WTC11 (cell line): Measurements from ENCODE around the gene RANBP10. TPM values are rescaled to one million over a fixed set of nuclear protein-coding genes. Genes with fewer than 3 reads are reported as not detected.

Experiments used
- ATAC-seq: fragments of 200-7000 bp; cut with Tn5 transposase; 2 replicates; pipeline ENCODE4 v1.10.0; 2021; ENCODE audit warnings: mild to moderate bottlenecking, moderate library complexity
- CTCF ChIA-PET: fragments of 300-600 bp; sonication (Branson Sonifier 250); formaldehyde crosslinking; loops from one replicate; lab custom pipeline; 2021; ENCODE audit warnings: antibody characterized with exemption; lab: Charles Lee
- POLR2A ChIA-PET: fragments of 350-600 bp; sonication (Branson Sonifier 250); formaldehyde crosslinking; loops from one replicate; lab custom pipeline; 2021; ENCODE audit warnings: antibody characterized with exemption; lab: Charles Lee
- DNase-seq: peaks from one replicate; pipeline ENCODE4 v3.0.0; 2021; ENCODE audit warnings: low spot score
- H3K27ac Mint-ChIP-seq: 2 replicates; pipeline ENCODE4 v1.8.0; 2021; ENCODE audit warnings: mixed read lengths
- H3K27me3 Mint-ChIP-seq: 2 replicates; pipeline ENCODE4 v1.8.0; 2021; ENCODE audit warnings: low read depth, mild to moderate bottlenecking, moderate library complexity, mixed read lengths
- H3K36me3 Mint-ChIP-seq: 2 replicates; pipeline ENCODE4 v1.8.0; 2021; ENCODE audit warnings: mixed read lengths
- H3K4me1 Mint-ChIP-seq: 2 replicates; pipeline ENCODE4 v1.8.0; 2022; ENCODE audit warnings: mixed read lengths
- H3K4me3 Mint-ChIP-seq: 2 replicates; pipeline ENCODE4 v1.8.0; 2021; ENCODE audit warnings: mild to moderate bottlenecking, moderate library complexity, mixed read lengths
- H3K9me3 Mint-ChIP-seq: 2 replicates; pipeline ENCODE4 v1.8.0; 2021; ENCODE audit warnings: mixed read lengths
- ATF3 ChIP-seq: sonication (generic); formaldehyde crosslinking; conservative IDR thresholded peaks from 2 replicates; pipeline ENCODE4 v1.8.1; 2022; ENCODE audit warnings: mild to moderate bottlenecking, missing genetic modification reagents
- ELF4 ChIP-seq: sonication (generic); formaldehyde crosslinking; IDR thresholded peaks from 2 replicates; pipeline ENCODE4 v1.8.1; 2022; ENCODE audit warnings: low read depth, mild to moderate bottlenecking, moderate library complexity, missing genetic modification reagents
- ESRRA ChIP-seq: sonication (generic); formaldehyde crosslinking; IDR thresholded peaks from 2 replicates; pipeline ENCODE4 v1.8.1; 2022; ENCODE audit warnings: mild to moderate bottlenecking, missing genetic modification reagents, borderline replicate concordance
- ETV6 ChIP-seq: sonication (generic); formaldehyde crosslinking; IDR thresholded peaks from 2 replicates; pipeline ENCODE4 v1.8.1; 2022; ENCODE audit warnings: mild to moderate bottlenecking, missing genetic modification reagents
- FOXK1 ChIP-seq: sonication (generic); formaldehyde crosslinking; IDR thresholded peaks from 2 replicates; pipeline ENCODE4 v1.8.0; 2022; ENCODE audit warnings: mild to moderate bottlenecking, moderate library complexity, missing genetic modification reagents
- IRF1 ChIP-seq: sonication (generic); formaldehyde crosslinking; IDR thresholded peaks from 2 replicates; pipeline ENCODE4 v1.8.0; 2023; ENCODE audit warnings: missing genetic modification reagents
- IRF2 ChIP-seq: sonication (generic); formaldehyde crosslinking; IDR thresholded peaks from 2 replicates; pipeline ENCODE4 v1.8.0; 2022; ENCODE audit warnings: low read depth, missing genetic modification reagents, borderline replicate concordance
- JUN ChIP-seq: sonication (generic); formaldehyde crosslinking; IDR thresholded peaks from 2 replicates; pipeline ENCODE4 v1.8.0; 2023; ENCODE audit warnings: mild to moderate bottlenecking, missing genetic modification reagents
- KAT7 ChIP-seq: sonication (generic); formaldehyde crosslinking; IDR thresholded peaks from 2 replicates; pipeline ENCODE4 v1.8.1; 2023; ENCODE audit warnings: missing genetic modification reagents, mild to moderate bottlenecking, borderline replicate concordance
- MAX ChIP-seq: sonication (generic); formaldehyde crosslinking; IDR thresholded peaks from 2 replicates; pipeline ENCODE4 v1.8.0; 2022; ENCODE audit warnings: mild to moderate bottlenecking, missing genetic modification reagents
- MYBL2 ChIP-seq: sonication (generic); formaldehyde crosslinking; IDR thresholded peaks from 2 replicates; pipeline ENCODE4 v1.8.1; 2023; ENCODE audit warnings: mild to moderate bottlenecking, moderate library complexity, missing genetic modification reagents
- NFATC4 ChIP-seq: fragments of 250-450 bp; sonication (Bioruptor Pico); IDR thresholded peaks from 2 replicates; pipeline ENCODE4 v1.9.0; 2021; ENCODE audit warnings: mild to moderate bottlenecking
- OVOL2 ChIP-seq: fragments of 250-450 bp; sonication (Bioruptor Pico); IDR thresholded peaks from 2 replicates; pipeline ENCODE4 v1.9.0; 2021; ENCODE audit warnings: mild to moderate bottlenecking, borderline replicate concordance
- RELA ChIP-seq: sonication (generic); formaldehyde crosslinking; IDR thresholded peaks from 2 replicates; pipeline ENCODE4 v1.8.1; 2022; ENCODE audit warnings: missing genetic modification reagents, mild to moderate bottlenecking, borderline replicate concordance
- SMAD3 ChIP-seq: sonication (generic); formaldehyde crosslinking; IDR thresholded peaks from 2 replicates; pipeline ENCODE4 v1.8.0; 2022; ENCODE audit warnings: missing genetic modification reagents, mild to moderate bottlenecking, borderline replicate concordance
- TCF7 ChIP-seq: sonication (generic); formaldehyde crosslinking; IDR thresholded peaks from 2 replicates; pipeline ENCODE4 v1.8.0; 2022; ENCODE audit warnings: mild to moderate bottlenecking, low read depth, missing genetic modification reagents, moderate library complexity
- ZBTB43 ChIP-seq: sonication (generic); formaldehyde crosslinking; IDR thresholded peaks from 2 replicates; pipeline ENCODE4 v1.8.1; 2023; ENCODE audit warnings: mild to moderate bottlenecking, missing genetic modification reagents
- ZNF219 ChIP-seq: sonication (generic); formaldehyde crosslinking; IDR thresholded peaks from 2 replicates; pipeline ENCODE4 v1.8.0; 2023; ENCODE audit warnings: missing genetic modification reagents, mild to moderate bottlenecking, borderline replicate concordance
- total RNA-seq: library from RNA; stranded (reverse); gene quantifications from 3 replicates; pipeline ENCODE4 v1.2.3, GENCODE V29; 2021
- TF ChIP-seq, protein P1 (sequence below): sonication (generic); formaldehyde crosslinking; IDR thresholded peaks from 2 replicates; pipeline ENCODE4 v1.8.0; 2022; ENCODE audit warnings: missing genetic modification reagents
- TF ChIP-seq, protein P2 (sequence below): sonication (generic); formaldehyde crosslinking; IDR thresholded peaks from 2 replicates; pipeline ENCODE4 v1.8.1; 2022; ENCODE audit warnings: low read depth, mild to moderate bottlenecking, moderate library complexity, missing genetic modification reagents, borderline replicate concordance
- TF ChIP-seq, protein P3 (sequence below): sonication (generic); formaldehyde crosslinking; IDR thresholded peaks from 2 replicates; pipeline ENCODE4 v1.8.1; 2023; ENCODE audit warnings: mild to moderate bottlenecking, moderate library complexity, missing genetic modification reagents
- TF ChIP-seq, protein P4 (sequence below): fragments of 250-450 bp; sonication (Bioruptor Pico); IDR thresholded peaks from 2 replicates; pipeline ENCODE4 v1.9.0; 2021; ENCODE audit warnings: moderate library complexity, mild to moderate bottlenecking, inconsistent platforms, borderline replicate concordance
- TF ChIP-seq, protein P5 (sequence below): sonication (generic); formaldehyde crosslinking; IDR thresholded peaks from 2 replicates; pipeline ENCODE4 v1.8.0; 2022; ENCODE audit warnings: mild to moderate bottlenecking, missing genetic modification reagents

The RANBP10 gene
- total RNA-seq, 1 experiment from 2014 or later, result 14.0 TPM

GRCh38 chr16:67842509-67843342, 36.4 kb upstream of the RANBP10 start:
- peak overlapping the region; percentile 94 for H3K4me3 Mint-ChIP-seq
- peak; percentile 1 for ATAC-seq
- H3K27ac Mint-ChIP-seq, result peak overlapping the region; percentile 91
- no peaks in the 10 kb centered on the region for H3K36me3 Mint-ChIP-seq
- no peaks in the 10 kb centered on the region for H3K9me3 Mint-ChIP-seq
- peaks cover 43% of the 10 kb centered on the region for H3K4me1 Mint-ChIP-seq
- no peaks in the 10 kb centered on the region for H3K27me3 Mint-ChIP-seq
- ChIA-PET POLR2A (interaction anchor here (1.5 kb wide), 1 partner anchor 26 kb away, joined by 4 read pairs; no protein-coding TSS in a partner anchor), CTCF (interaction anchor here (0.8 to 4.4 kb wide), 5 partner anchors 23 to 243 kb away, joined by 3 to 58 read pairs (median 16); partner anchors contain the start of genes NFATC3 and NRN1L)
- peak; percentile 59 for DNase-seq
- TF ChIP-seq ZNF219 (CRISPR knock-in tag), result 0 out of 2 replicates have a peak, but pooled peaks have one; percentile 43
- TF ChIP-seq MAX, result peak; percentile 52; the same call in 1 of the 2 replicates
- TF ChIP-seq IRF2 (CRISPR knock-in tag), result 0 out of 2 replicates have a peak, but pooled peaks have one; percentile 48
- TF ChIP-seq, protein P1, sequence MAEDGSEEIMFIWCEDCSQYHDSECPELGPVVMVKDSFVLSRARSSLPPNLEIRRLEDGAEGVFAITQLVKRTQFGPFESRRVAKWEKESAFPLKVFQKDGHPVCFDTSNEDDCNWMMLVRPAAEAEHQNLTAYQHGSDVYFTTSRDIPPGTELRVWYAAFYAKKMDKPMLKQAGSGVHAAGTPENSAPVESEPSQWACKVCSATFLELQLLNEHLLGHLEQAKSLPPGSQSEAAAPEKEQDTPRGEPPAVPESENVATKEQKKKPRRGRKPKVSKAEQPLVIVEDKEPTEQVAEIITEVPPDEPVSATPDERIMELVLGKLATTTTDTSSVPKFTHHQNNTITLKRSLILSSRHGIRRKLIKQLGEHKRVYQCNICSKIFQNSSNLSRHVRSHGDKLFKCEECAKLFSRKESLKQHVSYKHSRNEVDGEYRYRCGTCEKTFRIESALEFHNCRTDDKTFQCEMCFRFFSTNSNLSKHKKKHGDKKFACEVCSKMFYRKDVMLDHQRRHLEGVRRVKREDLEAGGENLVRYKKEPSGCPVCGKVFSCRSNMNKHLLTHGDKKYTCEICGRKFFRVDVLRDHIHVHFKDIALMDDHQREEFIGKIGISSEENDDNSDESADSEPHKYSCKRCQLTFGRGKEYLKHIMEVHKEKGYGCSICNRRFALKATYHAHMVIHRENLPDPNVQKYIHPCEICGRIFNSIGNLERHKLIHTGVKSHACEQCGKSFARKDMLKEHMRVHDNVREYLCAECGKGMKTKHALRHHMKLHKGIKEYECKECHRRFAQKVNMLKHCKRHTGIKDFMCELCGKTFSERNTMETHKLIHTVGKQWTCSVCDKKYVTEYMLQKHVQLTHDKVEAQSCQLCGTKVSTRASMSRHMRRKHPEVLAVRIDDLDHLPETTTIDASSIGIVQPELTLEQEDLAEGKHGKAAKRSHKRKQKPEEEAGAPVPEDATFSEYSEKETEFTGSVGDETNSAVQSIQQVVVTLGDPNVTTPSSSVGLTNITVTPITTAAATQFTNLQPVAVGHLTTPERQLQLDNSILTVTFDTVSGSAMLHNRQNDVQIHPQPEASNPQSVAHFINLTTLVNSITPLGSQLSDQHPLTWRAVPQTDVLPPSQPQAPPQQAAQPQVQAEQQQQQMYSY (CRISPR knock-in tag), result 0 out of 2 replicates have a peak, but pooled peaks have one; percentile 9
- no peak for TF ChIP-seq RELA (CRISPR knock-in tag)
- 0 out of 2 replicates have a peak, but pooled peaks have one; percentile 62 for TF ChIP-seq KAT7
- TF ChIP-seq, protein P2, sequence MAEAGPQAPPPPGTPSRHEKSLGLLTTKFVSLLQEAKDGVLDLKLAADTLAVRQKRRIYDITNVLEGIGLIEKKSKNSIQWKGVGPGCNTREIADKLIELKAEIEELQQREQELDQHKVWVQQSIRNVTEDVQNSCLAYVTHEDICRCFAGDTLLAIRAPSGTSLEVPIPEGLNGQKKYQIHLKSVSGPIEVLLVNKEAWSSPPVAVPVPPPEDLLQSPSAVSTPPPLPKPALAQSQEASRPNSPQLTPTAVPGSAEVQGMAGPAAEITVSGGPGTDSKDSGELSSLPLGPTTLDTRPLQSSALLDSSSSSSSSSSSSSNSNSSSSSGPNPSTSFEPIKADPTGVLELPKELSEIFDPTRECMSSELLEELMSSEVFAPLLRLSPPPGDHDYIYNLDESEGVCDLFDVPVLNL (CRISPR knock-in tag), result 0 out of 2 replicates have a peak, but pooled peaks have one; percentile 19
- no peak for TF ChIP-seq OVOL2 (CRISPR knock-in tag)
- peak; percentile 70; the same call in 1 of the 2 replicates for TF ChIP-seq TCF7 (CRISPR knock-in tag)
- TF ChIP-seq IRF1 (CRISPR knock-in tag), result no peak
- TF ChIP-seq, protein P3, sequence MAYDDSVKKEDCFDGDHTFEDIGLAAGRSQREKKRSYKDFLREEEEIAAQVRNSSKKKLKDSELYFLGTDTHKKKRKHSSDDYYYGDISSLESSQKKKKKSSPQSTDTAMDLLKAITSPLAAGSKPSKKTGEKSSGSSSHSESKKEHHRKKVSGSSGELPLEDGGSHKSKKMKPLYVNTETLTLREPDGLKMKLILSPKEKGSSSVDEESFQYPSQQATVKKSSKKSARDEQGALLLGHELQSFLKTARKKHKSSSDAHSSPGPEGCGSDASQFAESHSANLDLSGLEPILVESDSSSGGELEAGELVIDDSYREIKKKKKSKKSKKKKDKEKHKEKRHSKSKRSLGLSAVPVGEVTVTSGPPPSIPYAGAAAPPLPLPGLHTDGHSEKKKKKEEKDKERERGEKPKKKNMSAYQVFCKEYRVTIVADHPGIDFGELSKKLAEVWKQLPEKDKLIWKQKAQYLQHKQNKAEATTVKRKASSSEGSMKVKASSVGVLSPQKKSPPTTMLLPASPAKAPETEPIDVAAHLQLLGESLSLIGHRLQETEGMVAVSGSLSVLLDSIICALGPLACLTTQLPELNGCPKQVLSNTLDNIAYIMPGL (CRISPR knock-in tag), result peak; percentile 60; the same call in 1 of the 2 replicates
- no peak for TF ChIP-seq NFATC4 (CRISPR knock-in tag)
- TF ChIP-seq ELF4 (CRISPR knock-in tag), result no peak
- peak; percentile 55; the same call in 1 of the 2 replicates for TF ChIP-seq ZBTB43 (CRISPR knock-in tag)
- TF ChIP-seq, protein P4, sequence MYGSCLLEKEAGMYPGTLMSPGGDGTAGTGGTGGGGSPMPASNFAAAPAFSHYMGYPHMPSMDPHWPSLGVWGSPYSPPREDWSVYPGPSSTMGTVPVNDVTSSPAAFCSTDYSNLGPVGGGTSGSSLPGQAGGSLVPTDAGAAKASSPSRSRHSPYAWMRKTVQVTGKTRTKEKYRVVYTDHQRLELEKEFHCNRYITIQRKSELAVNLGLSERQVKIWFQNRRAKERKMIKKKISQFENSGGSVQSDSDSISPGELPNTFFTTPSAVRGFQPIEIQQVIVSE (CRISPR knock-in tag), result no peak
- peak; percentile 63 for TF ChIP-seq FOXK1 (CRISPR knock-in tag)
- no peak for TF ChIP-seq ATF3 (CRISPR knock-in tag)
- peak; percentile 36; the same call in 1 of the 2 replicates for TF ChIP-seq MYBL2 (CRISPR knock-in tag)
- TF ChIP-seq, protein P5, sequence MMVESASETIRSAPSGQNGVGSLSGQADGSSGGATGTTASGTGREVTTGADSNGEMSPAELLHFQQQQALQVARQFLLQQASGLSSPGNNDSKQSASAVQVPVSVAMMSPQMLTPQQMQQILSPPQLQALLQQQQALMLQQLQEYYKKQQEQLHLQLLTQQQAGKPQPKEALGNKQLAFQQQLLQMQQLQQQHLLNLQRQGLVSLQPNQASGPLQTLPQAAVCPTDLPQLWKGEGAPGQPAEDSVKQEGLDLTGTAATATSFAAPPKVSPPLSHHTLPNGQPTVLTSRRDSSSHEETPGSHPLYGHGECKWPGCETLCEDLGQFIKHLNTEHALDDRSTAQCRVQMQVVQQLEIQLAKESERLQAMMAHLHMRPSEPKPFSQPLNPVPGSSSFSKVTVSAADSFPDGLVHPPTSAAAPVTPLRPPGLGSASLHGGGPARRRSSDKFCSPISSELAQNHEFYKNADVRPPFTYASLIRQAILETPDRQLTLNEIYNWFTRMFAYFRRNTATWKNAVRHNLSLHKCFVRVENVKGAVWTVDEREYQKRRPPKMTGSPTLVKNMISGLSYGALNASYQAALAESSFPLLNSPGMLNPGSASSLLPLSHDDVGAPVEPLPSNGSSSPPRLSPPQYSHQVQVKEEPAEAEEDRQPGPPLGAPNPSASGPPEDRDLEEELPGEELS (CRISPR knock-in tag), result peak; percentile 82; the same call in 1 of the 2 replicates
- peak; percentile 85 for TF ChIP-seq ETV6 (CRISPR knock-in tag)
- 0 out of 2 replicates have a peak, but pooled peaks have one; percentile 43 for TF ChIP-seq SMAD3 (CRISPR knock-in tag)
- TF ChIP-seq JUN (CRISPR knock-in tag), result peak; percentile 79; the same call in 1 of the 2 replicates
- TF ChIP-seq ESRRA (CRISPR knock-in tag), result no peak
